MM.1S (cell line): Measurements from ENCODE around the gene CLEC18B.

Experiments
- EZH2 ChIP-seq: fragments of 300-600 bp; sonication (generic); optimal IDR thresholded peaks from 2 replicates; pipeline ENCODE3; 2017; ENCODE audit warnings: low read depth, mild to moderate bottlenecking, antibody characterized with exemption, low read length, mixed read lengths
- EZH2phosphoT487 ChIP-seq: fragments of 300-600 bp; sonication (generic); IDR thresholded peaks from 2 replicates; pipeline ENCODE4 v1.6.1; 2018; ENCODE audit warnings: antibody characterized with exemption, low read length
- TF ChIP-seq, protein P1 (sequence below): fragments of 300-600 bp; sonication (generic); IDR thresholded peaks from 2 replicates; pipeline ENCODE4 v1.5.1; 2016; ENCODE audit warnings: antibody characterized with exemption, low read length, mixed read lengths

DNA sequence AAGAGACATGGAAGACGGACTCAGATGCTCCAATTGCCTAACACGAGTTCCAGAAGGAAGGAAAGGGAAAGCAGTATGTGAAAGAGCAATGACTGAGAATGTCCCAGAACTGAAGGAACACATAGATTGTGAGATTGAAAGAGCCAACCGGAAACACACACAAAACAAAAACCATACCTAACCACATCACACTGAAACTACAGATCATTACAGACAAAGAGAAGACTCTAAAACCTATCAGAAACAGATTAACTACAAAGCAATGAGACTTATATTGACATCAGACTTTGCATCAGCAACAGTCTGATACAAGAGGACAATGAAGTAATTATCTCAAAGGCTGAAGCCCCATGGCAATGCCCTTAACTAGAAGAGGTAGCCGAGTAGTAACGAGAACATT, 45.6 kb upstream of the CLEC18B start:
- TF ChIP-seq, protein P1, sequence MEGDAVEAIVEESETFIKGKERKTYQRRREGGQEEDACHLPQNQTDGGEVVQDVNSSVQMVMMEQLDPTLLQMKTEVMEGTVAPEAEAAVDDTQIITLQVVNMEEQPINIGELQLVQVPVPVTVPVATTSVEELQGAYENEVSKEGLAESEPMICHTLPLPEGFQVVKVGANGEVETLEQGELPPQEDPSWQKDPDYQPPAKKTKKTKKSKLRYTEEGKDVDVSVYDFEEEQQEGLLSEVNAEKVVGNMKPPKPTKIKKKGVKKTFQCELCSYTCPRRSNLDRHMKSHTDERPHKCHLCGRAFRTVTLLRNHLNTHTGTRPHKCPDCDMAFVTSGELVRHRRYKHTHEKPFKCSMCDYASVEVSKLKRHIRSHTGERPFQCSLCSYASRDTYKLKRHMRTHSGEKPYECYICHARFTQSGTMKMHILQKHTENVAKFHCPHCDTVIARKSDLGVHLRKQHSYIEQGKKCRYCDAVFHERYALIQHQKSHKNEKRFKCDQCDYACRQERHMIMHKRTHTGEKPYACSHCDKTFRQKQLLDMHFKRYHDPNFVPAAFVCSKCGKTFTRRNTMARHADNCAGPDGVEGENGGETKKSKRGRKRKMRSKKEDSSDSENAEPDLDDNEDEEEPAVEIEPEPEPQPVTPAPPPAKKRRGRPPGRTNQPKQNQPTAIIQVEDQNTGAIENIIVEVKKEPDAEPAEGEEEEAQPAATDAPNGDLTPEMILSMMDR: no peak
- TF ChIP-seq EZH2 (no peak), EZH2phosphoT487 (no peak)
